MCF 10A (cell line): ENCODE results near the gene SRRM2. TPM values are rescaled to one million over a fixed set of nuclear protein-coding genes. Genes with fewer than 3 reads are reported as not detected.

Source experiments
- BruUV-seq: library from RNA; stranded (reverse); fragments of 400-500 nt; replicated peaks from 2 replicates; lab custom pipeline; 2021; lab: Mats Ljungman, UMichigan
- CTCF ChIA-PET: fragments of 300-600 bp; sonication (Branson Sonifier 250); formaldehyde crosslinking; extraction: SDS; loops from one replicate; lab custom pipeline; 2021; ENCODE audit warnings: antibody characterized with exemption, inconsistent platforms; lab: Yijun Ruan, JAX
- POLR2A ChIA-PET: fragments of 300-600, 350-650 bp; sonication (Branson Sonifier 250); formaldehyde crosslinking; extraction: SDS; loops from one replicate; lab custom pipeline; 2020; ENCODE audit warnings: antibody characterized with exemption, inconsistent platforms; lab: Yijun Ruan, JAX
- DNase-seq: peaks from one replicate; pipeline ENCODE4 v3.0.0-alpha.2; 2018; ENCODE audit not compliant: unreplicated experiment
- H3K27ac Mint-ChIP-seq: one replicate; pipeline ENCODE4 v1.8.0; 2022; ENCODE audit warnings: mild to moderate bottlenecking, low read depth, mixed read lengths; ENCODE audit not compliant: unreplicated experiment
- H3K27me3 Mint-ChIP-seq: one replicate; pipeline ENCODE4 v1.8.0; 2022; ENCODE audit warnings: mixed read lengths; ENCODE audit not compliant: insufficient read depth, unreplicated experiment
- H3K36me3 Mint-ChIP-seq: one replicate; pipeline ENCODE4 v1.8.0; 2022; ENCODE audit warnings: mild to moderate bottlenecking, moderate library complexity, mixed read lengths; ENCODE audit not compliant: insufficient read depth, unreplicated experiment
- H3K4me1 Mint-ChIP-seq: one replicate; pipeline ENCODE4 v1.8.0; 2022; ENCODE audit warnings: mixed read lengths; ENCODE audit not compliant: insufficient read depth, unreplicated experiment
- H3K4me3 Mint-ChIP-seq: one replicate; pipeline ENCODE4 v1.8.0; 2022; ENCODE audit warnings: mild to moderate bottlenecking, moderate library complexity, mixed read lengths; ENCODE audit not compliant: unreplicated experiment
- H3K9me3 Mint-ChIP-seq: one replicate; pipeline ENCODE4 v1.8.0; 2022; ENCODE audit warnings: mixed read lengths; ENCODE audit not compliant: unreplicated experiment
- intact Hi-C: fragments of 100-400 bp; cut with micrococcal nuclease; formaldehyde crosslinking; loops from 2 replicates; pipeline ENCODE4 v1.14.1; 2022
- total RNA-seq: library from RNA; stranded (reverse); gene quantifications from 2 replicates; pipeline ENCODE4 v1.2.3, GENCODE V29; 2022
- TF ChIP-seq, protein P1 (sequence below): fragments of 200-600 bp; IDR thresholded peaks from one replicate; pipeline ENCODE4 v1.8.0; 2022; ENCODE audit warnings: antibody characterized with exemption, mild to moderate bottlenecking; ENCODE audit not compliant: unreplicated experiment

SRRM2 gene
- total RNA-seq, 1 experiment from 2014 or later = 779 TPM

- no peaks in the 10 kb centered on the region for H3K4me1 Mint-ChIP-seq
- H3K27ac Mint-ChIP-seq = no peak overlapping the region
- no peak overlapping the region for H3K4me3 Mint-ChIP-seq
- no peaks in the 10 kb centered on the region for H3K27me3 Mint-ChIP-seq
- DNase-seq = no peak
- TF ChIP-seq, protein P1, sequence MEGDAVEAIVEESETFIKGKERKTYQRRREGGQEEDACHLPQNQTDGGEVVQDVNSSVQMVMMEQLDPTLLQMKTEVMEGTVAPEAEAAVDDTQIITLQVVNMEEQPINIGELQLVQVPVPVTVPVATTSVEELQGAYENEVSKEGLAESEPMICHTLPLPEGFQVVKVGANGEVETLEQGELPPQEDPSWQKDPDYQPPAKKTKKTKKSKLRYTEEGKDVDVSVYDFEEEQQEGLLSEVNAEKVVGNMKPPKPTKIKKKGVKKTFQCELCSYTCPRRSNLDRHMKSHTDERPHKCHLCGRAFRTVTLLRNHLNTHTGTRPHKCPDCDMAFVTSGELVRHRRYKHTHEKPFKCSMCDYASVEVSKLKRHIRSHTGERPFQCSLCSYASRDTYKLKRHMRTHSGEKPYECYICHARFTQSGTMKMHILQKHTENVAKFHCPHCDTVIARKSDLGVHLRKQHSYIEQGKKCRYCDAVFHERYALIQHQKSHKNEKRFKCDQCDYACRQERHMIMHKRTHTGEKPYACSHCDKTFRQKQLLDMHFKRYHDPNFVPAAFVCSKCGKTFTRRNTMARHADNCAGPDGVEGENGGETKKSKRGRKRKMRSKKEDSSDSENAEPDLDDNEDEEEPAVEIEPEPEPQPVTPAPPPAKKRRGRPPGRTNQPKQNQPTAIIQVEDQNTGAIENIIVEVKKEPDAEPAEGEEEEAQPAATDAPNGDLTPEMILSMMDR = no peak
- POLR2A ChIA-PET = no interaction called here
- H3K36me3 Mint-ChIP-seq = no peaks in the 10 kb centered on the region
- intact Hi-C loops = no loop called here
- BruUV-seq = no TSS peak
- CTCF ChIA-PET = interaction anchor here (1.4 kb wide), 1 partner anchor 39 kb away, joined by 3 read pairs; no protein-coding TSS in a partner anchor
- no peaks in the 10 kb centered on the region for H3K9me3 Mint-ChIP-seq
Observed at GRCh38 chr16:2785101-2785991, 32.9 kb downstream of the SRRM2 start.

DNA sequence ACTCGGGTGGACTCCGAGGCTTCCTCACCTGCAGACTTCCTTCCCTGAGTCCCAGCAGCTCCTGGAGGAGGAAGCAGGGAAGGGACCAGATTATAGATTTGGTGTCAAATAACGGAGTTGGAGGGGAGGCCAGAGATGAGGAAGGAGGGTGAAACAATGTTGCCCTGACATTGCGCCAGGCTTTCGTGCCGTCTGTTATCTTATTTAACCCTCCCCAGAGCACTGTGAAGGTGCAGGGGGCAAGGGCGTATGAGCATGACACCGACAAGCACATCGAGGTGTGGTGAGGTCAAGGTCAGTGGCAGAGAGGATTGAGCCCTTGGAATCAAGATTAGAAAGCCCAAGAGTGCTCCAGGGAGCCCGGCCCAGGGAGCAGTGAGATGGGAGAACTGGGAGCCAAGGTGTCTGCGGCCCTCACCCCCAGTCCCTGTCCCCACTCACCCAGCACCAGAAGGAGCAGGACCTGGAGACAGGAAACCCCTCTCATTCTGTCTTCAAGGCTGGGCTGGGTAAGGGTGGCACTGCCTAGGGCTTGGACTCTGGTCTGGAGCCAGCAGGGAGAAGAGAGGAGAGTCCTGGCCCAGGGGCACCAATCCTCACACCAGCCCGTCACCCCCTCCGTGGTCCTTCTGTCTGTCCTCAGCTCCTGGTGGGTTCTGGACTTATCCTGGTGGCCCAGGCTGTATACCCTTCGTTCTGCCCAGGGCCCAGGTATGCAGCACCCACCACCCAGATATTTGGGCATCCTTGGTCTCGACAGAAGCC is 33.8 kb downstream of the SRRM2 start:
- TF ChIP-seq, protein P1 = no peak
- Mint-ChIP-seq H3K9me3 (no peaks in the 10 kb centered on the region), H3K27me3 (peaks cover 6% of the 10 kb centered on the region), H3K4me3 (no peak overlapping the region), H3K27ac (no peak overlapping the region), H3K36me3 (no peaks in the 10 kb centered on the region), H3K4me1 (no peaks in the 10 kb centered on the region)
- DNase-seq = no peak
- intact Hi-C loops = no loop called here
- ChIA-PET POLR2A (no interaction called here), CTCF (no interaction called here)
- BruUV-seq = no TSS peak

GRCh38 chr16:2786826-2787151 is 34.4 kb downstream of the SRRM2 start:
- ChIA-PET POLR2A (no interaction called here), CTCF (no interaction called here)
- BruUV-seq = no TSS peak
- no peak overlapping the region for H3K4me3 Mint-ChIP-seq
- TF ChIP-seq, protein P1 = no peak
- H3K9me3 Mint-ChIP-seq = no peaks in the 10 kb centered on the region
- no peak for DNase-seq
- H3K4me1 Mint-ChIP-seq = no peaks in the 10 kb centered on the region
- peaks cover 11% of the 10 kb centered on the region for H3K27me3 Mint-ChIP-seq
- H3K36me3 Mint-ChIP-seq = no peaks in the 10 kb centered on the region
- no peak overlapping the region for H3K27ac Mint-ChIP-seq
- intact Hi-C loops = no loop called here

DNA sequence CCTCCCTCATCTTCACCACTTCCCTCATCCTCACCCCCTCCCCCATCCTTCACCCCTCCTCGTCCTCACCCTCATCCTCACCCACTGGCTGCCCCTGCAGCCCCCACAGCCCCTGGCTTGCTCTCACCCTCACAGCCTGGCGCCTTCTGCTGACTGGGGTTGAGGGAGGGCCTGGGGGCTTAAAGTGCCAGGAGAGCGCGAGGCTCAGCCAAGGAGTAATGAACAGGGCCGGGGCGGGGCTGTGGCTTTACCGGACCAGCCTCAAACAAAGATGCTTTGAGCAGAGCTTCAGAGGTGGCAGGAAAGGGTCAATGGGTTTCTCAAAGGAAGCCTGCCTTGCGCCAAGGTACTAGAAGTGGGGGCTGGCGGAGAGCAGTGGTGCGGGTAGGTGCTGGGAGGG is 35.0 kb downstream of the SRRM2 start, which contains the start of gene PRSS33:
TSS of gene PRSS33 (minus strand) at position 155 of the 400 bp plus-strand sequence. CDS start 1,013 bp downstream, outside the sequence.
- intact Hi-C loops = no loop called here
- no peaks in the 10 kb centered on the region for H3K9me3 Mint-ChIP-seq
- CTCF ChIA-PET = interaction anchor here (0.7 kb wide), 1 partner anchor 80 kb away, joined by 3 read pairs; no protein-coding TSS in a partner anchor
- no peaks in the 10 kb centered on the region for H3K4me1 Mint-ChIP-seq
- no peak for DNase-seq
- no peaks in the 10 kb centered on the region for H3K36me3 Mint-ChIP-seq
- peaks cover 16% of the 10 kb centered on the region for H3K27me3 Mint-ChIP-seq
- POLR2A ChIA-PET = interaction anchor here (0.6 kb wide), 1 partner anchor 17 kb away, joined by 5 read pairs; no protein-coding TSS in a partner anchor
- TF ChIP-seq, protein P1 = no peak
- H3K27ac Mint-ChIP-seq = no peak within 1 kb of the TSS
- BruUV-seq = no TSS peak
- H3K4me3 Mint-ChIP-seq = no peak within 1 kb of the TSS
